GM21576 (cell line): ENCODE measurements around the gene RFESD.

Source experiments
- ATAC-seq: cut with Tn5 transposase; IDR thresholded peaks from one replicate; pipeline ENCODE4 v1.9.1; 2021; ENCODE audit warnings: mild to moderate bottlenecking, moderate library complexity; ENCODE audit not compliant: unreplicated experiment

Gene RFESD

DNA sequence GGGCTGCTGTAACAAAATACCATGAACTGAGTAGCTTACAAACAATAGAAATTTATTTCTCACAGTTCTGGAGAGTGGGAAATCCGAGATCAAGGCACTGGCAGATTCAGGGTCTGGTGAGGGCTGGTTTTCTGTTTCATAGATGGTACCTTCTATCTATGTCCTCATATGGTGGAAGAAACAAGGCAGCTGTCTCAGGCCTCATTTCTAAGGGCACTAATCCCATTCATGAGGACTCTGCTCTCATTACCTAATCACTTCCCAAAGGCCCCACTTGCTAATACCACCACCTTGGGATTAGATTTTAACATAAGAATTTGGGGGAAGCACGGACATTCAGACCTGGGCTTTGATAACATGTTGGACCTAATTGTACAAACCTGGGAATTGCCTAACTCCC is 13.5 kb downstream of the RFESD start:
- ATAC-seq: no peak

- ATAC-seq: no peak
Observed at GRCh38 chr5:95662946-95663345, 16.4 kb downstream of the RFESD start.

DNA sequence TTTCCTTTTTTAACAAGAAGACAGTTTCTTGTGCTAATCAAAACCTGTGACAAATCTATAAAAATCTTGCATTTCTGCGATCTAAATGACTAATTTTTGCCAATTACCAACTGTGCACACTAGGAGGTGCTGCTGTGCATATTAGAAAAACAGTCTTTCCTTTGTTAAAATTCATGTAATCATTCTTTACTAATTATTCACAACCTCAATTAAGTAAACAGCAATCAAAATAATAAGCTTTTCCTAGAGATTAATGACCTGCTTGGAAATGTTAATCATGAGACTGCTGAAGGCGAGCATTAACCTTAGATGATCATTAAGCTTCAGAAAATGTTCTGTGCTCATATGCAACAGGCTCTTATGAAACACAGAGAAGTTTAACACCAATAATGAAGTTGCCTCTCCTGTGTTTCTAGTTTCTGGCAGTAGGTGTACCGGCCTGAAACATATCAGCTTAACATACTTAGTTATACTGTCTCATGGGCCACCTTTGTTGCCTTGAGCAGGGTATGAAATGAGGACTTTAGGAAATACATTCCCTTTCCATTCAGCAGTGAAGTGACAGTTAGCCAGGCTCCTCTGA is 17.7 kb downstream of the RFESD start:
- no peak for ATAC-seq

GRCh38 chr5:95667061-95667618 is 20.6 kb downstream of the RFESD start:
- no peak for ATAC-seq

DNA sequence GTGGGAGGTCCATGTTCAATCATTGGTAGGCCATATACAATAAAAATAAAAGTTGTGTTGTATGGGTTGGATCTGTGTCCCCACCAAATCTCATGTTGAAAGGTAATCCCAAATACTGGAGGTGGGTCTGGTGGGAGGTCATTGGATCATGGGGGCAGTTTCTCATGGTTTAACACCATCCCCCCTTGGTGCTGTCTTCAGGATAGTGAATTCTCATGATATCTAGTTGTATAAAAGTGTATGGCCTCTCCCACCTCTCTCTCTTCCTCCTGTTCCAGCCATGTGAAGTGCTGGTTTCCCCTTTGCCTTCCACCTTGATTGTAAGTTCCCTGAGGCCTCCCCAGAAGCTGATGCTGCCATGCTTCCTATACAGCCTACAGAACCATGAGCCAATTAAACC is 21.1 kb downstream of the RFESD start:
- no peak for ATAC-seq

- ATAC-seq: no peak
Observed at GRCh38 chr5:95668216-95668615, 21.6 kb downstream of the RFESD start.

DNA sequence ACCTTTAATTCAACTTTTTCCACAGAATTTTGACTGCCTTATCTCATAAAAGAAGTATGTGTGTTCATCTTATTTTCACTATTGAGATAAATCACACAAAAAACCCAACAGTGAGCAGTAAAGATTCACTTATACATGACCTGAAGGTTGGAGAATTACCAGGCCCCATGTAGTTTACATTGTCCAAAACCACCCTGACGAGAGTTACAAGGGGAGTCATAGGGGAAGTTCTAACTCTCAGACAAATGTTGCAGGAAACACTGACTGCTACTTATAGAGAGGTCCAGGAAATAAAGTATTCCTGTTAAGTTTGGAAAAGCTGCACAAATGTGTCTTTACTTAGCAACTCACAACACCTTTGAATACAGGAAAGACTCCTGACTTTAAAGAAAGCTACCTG is 22.2 kb downstream of the RFESD start:
- no peak for ATAC-seq

- ATAC-seq: no peak
Observed at GRCh38 chr5:95669540-95669939, 23.0 kb downstream of the RFESD start.

GRCh38 chr5:95669985-95670384 is 23.4 kb downstream of the RFESD start:
- ATAC-seq: no peak

DNA sequence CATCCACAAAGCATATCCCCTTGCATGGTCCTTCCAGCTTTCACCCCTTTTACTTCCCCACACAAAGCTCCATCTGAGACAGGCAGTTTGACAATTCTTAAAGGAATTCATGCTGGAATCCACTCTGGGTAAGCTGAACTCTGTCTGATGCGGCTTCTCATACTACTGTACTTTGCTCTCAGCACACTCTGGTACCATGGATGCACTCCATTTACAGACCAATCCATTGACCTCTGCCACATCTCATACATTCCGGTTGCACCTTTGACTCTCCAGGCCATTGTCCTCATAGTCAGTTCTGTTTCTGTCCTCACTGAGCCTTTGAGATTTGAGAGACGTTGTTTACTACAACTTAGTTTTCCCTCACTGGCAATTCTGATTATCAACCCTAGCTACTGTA is 24.0 kb downstream of the RFESD start:
- no peak for ATAC-seq

DNA sequence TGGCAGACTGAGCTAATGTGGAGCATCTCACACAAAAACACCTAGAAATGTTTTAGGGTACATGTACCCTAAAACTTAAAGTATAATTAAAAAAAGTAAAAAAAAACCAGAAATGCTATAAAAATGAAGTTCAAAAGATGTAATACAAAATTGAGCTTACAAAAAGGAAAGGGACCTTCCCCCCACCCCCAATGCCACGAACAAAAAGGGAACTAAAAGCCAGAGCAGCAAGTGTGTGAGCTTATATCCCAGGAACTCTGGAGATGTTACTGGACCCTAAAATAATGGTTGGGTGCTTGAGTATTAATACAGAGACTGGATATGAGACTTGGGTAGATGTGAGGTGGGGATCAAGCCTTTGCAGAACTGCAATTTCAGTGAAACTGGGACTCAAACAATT is 25.2 kb downstream of the RFESD start:
- ATAC-seq: no peak

- no peak for ATAC-seq
Observed at GRCh38 chr5:95672641-95673040, 26.1 kb downstream of the RFESD start.

- no peak for ATAC-seq
Observed at GRCh38 chr5:95673081-95673480, 26.5 kb downstream of the RFESD start.

GRCh38 chr5:95682891-95683290 is 36.3 kb downstream of the RFESD start, which contains the start of gene SPATA9:
Gene SPATA9 (minus strand): TSS chr5:95682991. CDS start chr5:95682854, 137 bp downstream.
- ATAC-seq: no peak

DNA sequence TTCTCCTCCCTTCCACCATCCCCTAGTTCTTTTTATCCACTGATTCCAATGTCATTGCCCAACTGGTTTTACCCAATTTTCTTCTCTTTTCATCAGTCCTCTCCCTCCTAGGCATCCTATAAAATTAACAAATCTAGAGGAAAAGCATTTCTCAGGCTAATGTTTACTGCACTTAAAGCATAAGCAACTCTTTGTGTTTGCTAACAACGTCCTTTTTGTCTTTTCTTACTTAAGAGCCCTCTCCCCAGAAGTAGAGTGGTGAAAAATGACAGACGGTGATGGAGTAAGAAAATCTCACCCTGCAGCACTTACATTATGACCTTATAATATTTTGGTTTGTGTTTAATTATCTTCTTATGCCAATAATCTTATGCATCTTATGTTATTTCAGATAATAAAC is 37.8 kb downstream of the RFESD start:
- ATAC-seq: no peak

- ATAC-seq: no peak
Observed at GRCh38 chr5:95686651-95687050, 40.1 kb downstream of the RFESD start.

- ATAC-seq: no peak
Observed at GRCh38 chr5:95689680-95690079, 43.1 kb downstream of the RFESD start.

GRCh38 chr5:95690333-95690732 is 43.8 kb downstream of the RFESD start:
- ATAC-seq: no peak

DNA sequence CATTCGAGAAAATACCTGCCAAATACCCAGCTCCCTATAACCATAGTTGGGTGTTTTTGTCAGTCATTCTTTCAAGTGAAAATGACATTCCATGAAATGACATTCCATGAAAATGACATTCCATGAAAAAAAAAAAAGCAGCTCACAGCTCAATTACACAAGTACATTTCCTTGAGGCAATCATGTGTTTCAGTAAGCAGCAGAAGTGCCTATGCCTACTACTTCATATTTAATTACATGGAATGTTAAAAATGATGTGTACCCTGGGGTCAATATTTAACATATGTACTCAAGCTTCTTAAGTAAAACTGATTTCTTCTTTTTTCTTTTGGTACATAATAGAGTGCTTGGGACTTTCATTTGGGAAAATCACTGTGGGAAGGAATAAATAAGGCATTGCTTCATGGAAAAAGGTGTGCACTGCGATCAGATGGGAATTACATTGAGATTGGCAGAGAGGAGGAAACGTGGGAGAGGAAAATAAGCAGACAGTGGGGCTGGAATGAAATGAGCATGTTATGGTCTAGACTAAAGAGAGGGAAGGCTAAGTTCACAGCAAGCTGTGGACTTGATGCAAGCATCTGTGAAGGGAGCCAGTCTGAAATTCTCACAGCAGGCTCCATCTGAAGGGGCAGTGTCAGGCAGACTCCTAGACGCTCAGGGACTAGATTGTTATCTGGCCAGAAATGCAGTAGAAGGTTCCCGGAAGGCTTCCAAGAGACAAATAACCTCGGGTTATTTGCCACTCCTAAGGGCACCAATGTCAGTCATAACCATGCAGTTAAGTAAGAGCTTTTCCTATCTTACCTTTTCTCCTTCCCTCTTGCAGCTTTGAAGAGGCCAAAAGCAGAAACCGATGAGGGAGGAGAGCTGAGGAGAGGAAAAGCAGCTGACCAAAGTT is 51.5 kb downstream of the RFESD start:
- ATAC-seq: no peak

DNA sequence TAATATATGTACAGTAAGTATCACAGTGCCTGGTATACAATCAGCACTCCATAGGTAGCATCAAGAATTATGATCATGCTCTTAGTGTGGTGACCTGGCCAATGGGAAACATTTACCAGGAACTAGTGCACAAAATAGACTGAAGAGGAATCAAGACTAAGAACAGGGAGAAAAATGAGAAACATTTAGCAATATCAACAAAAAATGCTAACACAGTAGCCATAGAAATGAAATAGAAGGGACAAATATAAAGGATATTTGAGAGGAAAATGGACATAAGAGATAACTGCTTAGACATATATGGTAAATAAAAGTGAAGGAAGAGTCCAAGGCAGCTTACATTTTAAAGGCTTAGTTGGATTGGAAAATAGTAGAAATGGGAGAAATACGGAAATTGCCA is 52.8 kb downstream of the RFESD start:
- ATAC-seq: no peak

GRCh38 chr5:95701074-95701473 is 54.5 kb downstream of the RFESD start:
- no peak for ATAC-seq

DNA sequence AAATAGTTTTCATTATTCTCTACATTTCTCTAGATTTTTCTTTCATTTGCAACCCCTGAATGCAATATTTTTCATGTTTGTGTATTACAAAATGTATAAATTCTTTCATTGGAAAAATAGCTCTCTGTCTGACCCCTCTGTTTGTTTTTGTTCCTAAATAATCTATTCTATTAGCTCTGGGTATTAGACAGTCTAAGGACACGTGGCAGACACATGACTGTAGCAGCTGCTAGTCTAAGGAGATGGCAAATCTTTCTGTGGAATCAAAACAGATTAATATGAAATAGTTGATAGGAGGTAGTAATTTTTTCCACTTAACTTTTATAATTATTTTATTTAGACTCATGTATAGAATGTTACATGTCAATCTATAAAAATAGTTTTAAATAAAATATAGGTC is 57.6 kb downstream of the RFESD start:
- ATAC-seq: no peak
